ENCODE results near the gene MED27.

- TF ChIP-seq CTCF (IDR thresholded peaks at IDR 0.05; ENCODE audit: borderline replicate concordance, extremely low read depth, low read length, poor library complexity, severe bottlenecking) (no peak), EZH2 (IDR thresholded peaks at IDR 0.05; ENCODE audit: borderline replicate concordance, low read depth, low read length, severe bottlenecking) (no peak)
These were observed 29.6 kb upstream of the MED27 start for GRCh38 chr9:132109291-132109690.

Data from DND-41 (cell line).